Hepatocyte (in vitro differentiated cells): Measurements from ENCODE around the gene LAMP2. TPM values are rescaled to one million over a fixed set of nuclear protein-coding genes. Genes with fewer than 3 reads are reported as not detected.

Experiments used
- DNase-seq: peaks from one replicate; pipeline ENCODE4 v3.0.0-alpha.2; 2016; ENCODE audit warnings: low spot score
- H2AFZ ChIP-seq: fragments of 200-600 bp; sonication (generic); 2 replicates; pipeline ENCODE4 v1.6.0; 2016; ENCODE audit warnings: antibody characterized with exemption, mild to moderate bottlenecking
- H3K27ac ChIP-seq: fragments of 200-600 bp; sonication (generic); 2 replicates; pipeline ENCODE4 v1.5.1; 2016; ENCODE audit warnings: mild to moderate bottlenecking
- H3K27me3 ChIP-seq: fragments of 200-600 bp; sonication (generic); 2 replicates; pipeline ENCODE4 v1.6.1; 2016
- H3K36me3 ChIP-seq: fragments of 200-600 bp; sonication (generic); replicated peaks from 2 replicates; pipeline ENCODE4 v1.5.1; 2016; ENCODE audit warnings: low read depth; ENCODE audit not compliant: insufficient read depth
- H3K4me1 ChIP-seq: fragments of 200-600 bp; sonication (generic); 2 replicates; pipeline ENCODE4 v1.5.1; 2016; ENCODE audit warnings: mild to moderate bottlenecking, moderate library complexity; ENCODE audit not compliant: insufficient read depth
- H3K4me2 ChIP-seq: fragments of 200-600 bp; sonication (generic); 2 replicates; pipeline ENCODE4 v1.6.0; 2016
- H3K4me3 ChIP-seq: fragments of 200-600 bp; sonication (generic); 2 replicates; pipeline ENCODE4 v1.5.1; 2016; ENCODE audit warnings: mild to moderate bottlenecking
- H3K79me2 ChIP-seq: fragments of 200-600 bp; sonication (generic); 2 replicates; pipeline ENCODE4 v1.6.0; 2017; ENCODE audit warnings: mild to moderate bottlenecking
- H3K9me2 ChIP-seq: fragments of 200-600 bp; sonication (generic); replicated peaks from 2 replicates; pipeline ENCODE4 v1.6.0; 2017; ENCODE audit warnings: mild to moderate bottlenecking; ENCODE audit not compliant: insufficient read depth
- H3K9me3 ChIP-seq: fragments of 200-600 bp; sonication (generic); 2 replicates; pipeline ENCODE4 v1.5.1; 2016; ENCODE audit warnings: low read depth, mild to moderate bottlenecking
- H4K20me1 ChIP-seq: fragments of 200-600 bp; sonication (generic); 2 replicates; pipeline ENCODE4 v1.6.0; 2016; ENCODE audit warnings: mild to moderate bottlenecking; ENCODE audit not compliant: insufficient read depth, poor library complexity, severe bottlenecking
- CTCF ChIP-seq: fragments of 200-600 bp; sonication (generic); IDR thresholded peaks from 2 replicates; pipeline ENCODE4 v1.5.1; 2016; ENCODE audit warnings: antibody characterized with exemption, mild to moderate bottlenecking; ENCODE audit not compliant: poor library complexity
- EZH2 ChIP-seq: fragments of 200-600 bp; sonication (generic); IDR thresholded peaks from 2 replicates; pipeline ENCODE4 v1.6.1; 2016; ENCODE audit warnings: antibody characterized with exemption, mild to moderate bottlenecking, borderline replicate concordance
- EZH2phosphoT487 ChIP-seq: fragments of 200-600 bp; sonication (generic); IDR thresholded peaks from one replicate; pipeline ENCODE4 v1.6.1; 2018; ENCODE audit warnings: antibody characterized with exemption, mild to moderate bottlenecking, low read depth, moderate library complexity; ENCODE audit not compliant: unreplicated experiment, severe bottlenecking
- WGBS: methylation state at CpG from one replicate; pipeline ENCODE4 v1.1.6; 2016; ENCODE audit warnings: low lambda C conversion rate; ENCODE audit errors: missing lambda C conversion rate; 5-methylcytosine and 5-hydroxymethylcytosine counted together
- polyA plus RNA-seq: library from polyadenylated mRNA; unstranded; fragments of >200 nt; fragmentation: Nextera tagmentation; extraction: Ambion mirVana; gene quantifications from 2 replicates; pipeline ENCODE4 v1.2.1, GENCODE V29; 2016
- total RNA-seq: library from RNA; depleted of rRNA; stranded (reverse); fragments of >200 nt; gene quantifications from 2 replicates; pipeline ENCODE4 v1.2.3, GENCODE V29; 2014

Gene LAMP2
- total and polyA plus RNA-seq, 2 experiments from 2014 or later: 175 to 228 TPM

- Histone ChIP-seq H3K4me1 (no peaks in the 10 kb centered on the region), H3K9me2 (no peaks in the 10 kb centered on the region), H3K79me2 (no peaks in the 10 kb centered on the region), H3K36me3 (no peaks in the 10 kb centered on the region), H3K4me3 (no peak overlapping the region), H2AFZ (no peak overlapping the region), H3K4me2 (no peak overlapping the region), H3K9me3 (no peaks in the 10 kb centered on the region), H4K20me1 (no peaks in the 10 kb centered on the region), H3K27me3 (no peaks in the 10 kb centered on the region), H3K27ac (no peak overlapping the region)
- WGBS: 81% methylated on average over 5 of the region's 5 CpGs
- DNase-seq: no peak
- TF ChIP-seq EZH2 (no peak), CTCF (no peak), EZH2phosphoT487 (no peak)
Measured at GRCh38 chrX:120406638-120407037, 62.5 kb downstream of the LAMP2 start.

GRCh38 chrX:120402369-120402768 lies 66.7 kb downstream of the LAMP2 start:
- Histone ChIP-seq H3K4me1 (no peaks in the 10 kb centered on the region), H3K9me2 (no peaks in the 10 kb centered on the region), H3K27ac (no peak overlapping the region), H3K9me3 (no peaks in the 10 kb centered on the region), H3K79me2 (no peaks in the 10 kb centered on the region), H3K4me3 (no peak overlapping the region), H3K27me3 (no peaks in the 10 kb centered on the region), H4K20me1 (no peaks in the 10 kb centered on the region), H2AFZ (no peak overlapping the region), H3K4me2 (no peak overlapping the region), H3K36me3 (no peaks in the 10 kb centered on the region)
- TF ChIP-seq EZH2phosphoT487 (no peak), CTCF (no peak), EZH2 (no peak)
- DNase-seq: no peak
- 75% methylated on average over 2 of the region's 2 CpGs for WGBS

- no peaks in the 10 kb centered on the region for H3K36me3 ChIP-seq
- no peak overlapping the region for H2AFZ ChIP-seq
- no peak for TF ChIP-seq CTCF
- no peak for TF ChIP-seq EZH2phosphoT487
- TF ChIP-seq EZH2: no peak
- DNase-seq: no peak
- no peaks in the 10 kb centered on the region for H4K20me1 ChIP-seq
- H3K4me3 ChIP-seq: no peak overlapping the region
- no peaks in the 10 kb centered on the region for H3K4me1 ChIP-seq
- H3K4me2 ChIP-seq: no peak overlapping the region
- no peaks in the 10 kb centered on the region for H3K9me3 ChIP-seq
- H3K9me2 ChIP-seq: no peaks in the 10 kb centered on the region
- H3K79me2 ChIP-seq: no peaks in the 10 kb centered on the region
- H3K27ac ChIP-seq: no peak overlapping the region
- H3K27me3 ChIP-seq: no peaks in the 10 kb centered on the region
Measured at GRCh38 chrX:120401301-120401700, 67.8 kb downstream of the LAMP2 start.

GRCh38 chrX:120380699-120381098 lies 88.4 kb downstream of the LAMP2 start:
- peak; percentile 17 for DNase-seq

More at GRCh38 chrX:120380699-120381098, 88.4 kb downstream of the LAMP2 start:
- no peaks in the 10 kb centered on the region for H4K20me1 ChIP-seq
- H3K27ac ChIP-seq: no peak overlapping the region
- 35% methylated on average over 3 of the region's 3 CpGs for WGBS
- no peaks in the 10 kb centered on the region for H3K36me3 ChIP-seq
- H3K4me3 ChIP-seq: no peak overlapping the region
- no peak overlapping the region for H3K4me2 ChIP-seq
- H2AFZ ChIP-seq: no peak overlapping the region
- TF ChIP-seq CTCF: peak; percentile 14
- no peak for TF ChIP-seq EZH2
- no peaks in the 10 kb centered on the region for H3K79me2 ChIP-seq
- H3K9me2 ChIP-seq: no peaks in the 10 kb centered on the region
- no peaks in the 10 kb centered on the region for H3K4me1 ChIP-seq
- H3K9me3 ChIP-seq: no peaks in the 10 kb centered on the region
- H3K27me3 ChIP-seq: no peaks in the 10 kb centered on the region
